A549 treated with dexamethasone at 1 μM for 4 hours (cell line): Measurements from ENCODE around the gene HNRNPUL2. TPM values are rescaled to one million over a fixed set of nuclear protein-coding genes. Genes with fewer than 3 reads are reported as not detected.

Source experiments
- total RNA-seq: library from RNA; stranded (reverse); fragments of 200-300 nt; extraction: Qiagen RNA extraction; gene quantifications from 5 replicates; pipeline ENCODE4 v1.2.3, GENCODE V29; 2022

HNRNPUL2 gene
- total RNA-seq: 40.5 to 45.2 TPM (median 43.3 TPM) in 5 replicates

GRCh38 chr11:62727165-62727871 lies at the start of gene HNRNPUL2:
Gene HNRNPUL2, minus strand, starts transcription at chr11:62727457. Its CDS starts 301 bp downstream, at chr11:62727156.

GRCh38 chr11:62771144-62772021 lies 44.1 kb upstream of the HNRNPUL2 start, which contains the start of gene TAF6L:
Gene TAF6L, plus strand, starts transcription at chr11:62771396. Its CDS starts 4,388 bp downstream, at chr11:62775784.

GRCh38 chr11:62753736-62754603 lies 26.7 kb upstream of the HNRNPUL2 start, which contains the start of gene ZBTB3:
Gene ZBTB3, minus strand, starts transcription at chr11:62754160. Its CDS starts 496 bp downstream, at chr11:62753664.

DNA sequence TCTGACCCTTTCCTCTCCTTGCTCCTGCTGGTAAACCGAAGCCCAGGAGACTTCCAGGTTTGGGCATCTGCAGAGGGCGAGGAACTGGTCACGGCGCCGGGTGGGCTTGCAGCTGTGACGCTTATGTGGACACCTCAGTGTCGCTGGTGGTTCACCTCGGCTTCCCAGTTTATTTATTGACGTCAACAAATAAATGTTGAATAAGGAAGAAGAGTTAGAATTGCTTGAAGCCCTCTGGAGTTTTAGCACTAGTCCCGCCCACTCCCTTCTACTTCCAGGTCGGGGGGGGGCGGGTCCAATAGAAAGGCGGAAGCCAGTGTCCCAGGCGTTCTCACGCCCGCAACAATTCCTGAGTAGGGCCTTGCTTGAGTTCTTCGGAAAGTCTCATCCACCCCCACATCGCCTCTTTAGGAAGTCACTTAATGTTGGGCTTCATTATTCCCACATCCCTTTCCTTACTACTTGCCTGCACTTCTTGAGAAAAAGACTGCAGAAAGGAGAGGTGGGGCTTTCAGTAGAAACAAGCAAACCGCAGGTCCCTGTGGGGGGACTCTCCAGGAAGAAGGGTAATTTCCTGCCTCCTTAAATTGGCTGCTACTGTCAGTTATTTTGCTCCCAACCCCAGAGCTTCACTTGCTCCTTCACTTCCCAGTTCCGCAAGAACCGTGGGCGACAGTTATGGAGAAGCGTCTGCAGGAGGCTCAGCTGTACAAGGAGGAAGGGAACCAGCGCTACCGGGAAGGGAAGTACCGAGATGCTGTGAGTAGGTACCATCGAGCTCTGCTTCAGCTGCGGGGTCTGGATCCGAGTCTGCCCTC lies 1.1 kb upstream of the HNRNPUL2 start, which contains the start of gene TTC9C:
Gene TTC9C, plus strand, starts transcription at position 316 of the 818 bp plus-strand sequence. Its CDS starts 363 bp downstream, at position 679.

DNA sequence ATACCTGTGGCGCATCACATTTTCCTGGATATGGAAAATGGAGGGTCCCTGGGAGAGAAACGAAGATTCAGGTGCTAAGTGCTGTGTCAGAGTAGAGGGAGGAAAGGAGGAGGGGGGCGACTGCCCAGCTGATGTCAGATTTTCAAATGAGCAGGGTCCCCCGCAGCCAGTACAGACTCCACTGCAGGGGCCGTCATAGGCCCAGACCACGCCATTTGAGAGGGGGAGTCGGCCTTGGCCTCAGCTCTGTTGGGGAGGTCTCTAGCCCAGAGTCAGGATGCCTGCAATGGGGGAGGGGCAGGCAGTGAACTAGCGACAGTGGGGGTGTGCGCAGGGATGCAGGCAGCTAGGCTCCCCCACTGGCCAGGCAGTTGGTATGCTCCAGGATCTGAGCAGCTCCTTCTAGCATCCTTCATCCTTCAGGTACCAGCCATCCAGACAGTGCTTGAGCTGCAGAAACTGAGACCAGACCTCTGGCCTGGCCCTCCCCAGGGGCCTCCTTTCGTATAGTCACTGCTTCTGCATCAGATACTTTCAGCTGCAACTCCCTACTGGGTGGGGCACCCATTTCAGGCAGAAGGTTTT lies 19.9 kb downstream of the HNRNPUL2 start, which contains the start of the genes BSCL2 and GNG3:
Gene BSCL2, minus strand, starts transcription at position 148 of the 585 bp plus-strand sequence. CDS start 229 bp downstream, outside the sequence.
Gene GNG3, plus strand, starts transcription at position 400 of the 585 bp plus-strand sequence. CDS start 620 bp downstream, outside the sequence.

GRCh38 chr11:62689421-62690183 lies 37.7 kb downstream of the HNRNPUL2 start, which contains the start of gene LRRN4CL:
Gene LRRN4CL, minus strand, starts transcription at chr11:62689530. Its CDS starts 1,022 bp downstream, at chr11:62688508.

GRCh38 chr11:62678770-62679696 lies 48.2 kb downstream of the HNRNPUL2 start, which contains the start of gene UBXN1:
Gene UBXN1, minus strand, starts transcription at chr11:62679073. Its CDS starts 150 bp downstream, at chr11:62678923.

DNA sequence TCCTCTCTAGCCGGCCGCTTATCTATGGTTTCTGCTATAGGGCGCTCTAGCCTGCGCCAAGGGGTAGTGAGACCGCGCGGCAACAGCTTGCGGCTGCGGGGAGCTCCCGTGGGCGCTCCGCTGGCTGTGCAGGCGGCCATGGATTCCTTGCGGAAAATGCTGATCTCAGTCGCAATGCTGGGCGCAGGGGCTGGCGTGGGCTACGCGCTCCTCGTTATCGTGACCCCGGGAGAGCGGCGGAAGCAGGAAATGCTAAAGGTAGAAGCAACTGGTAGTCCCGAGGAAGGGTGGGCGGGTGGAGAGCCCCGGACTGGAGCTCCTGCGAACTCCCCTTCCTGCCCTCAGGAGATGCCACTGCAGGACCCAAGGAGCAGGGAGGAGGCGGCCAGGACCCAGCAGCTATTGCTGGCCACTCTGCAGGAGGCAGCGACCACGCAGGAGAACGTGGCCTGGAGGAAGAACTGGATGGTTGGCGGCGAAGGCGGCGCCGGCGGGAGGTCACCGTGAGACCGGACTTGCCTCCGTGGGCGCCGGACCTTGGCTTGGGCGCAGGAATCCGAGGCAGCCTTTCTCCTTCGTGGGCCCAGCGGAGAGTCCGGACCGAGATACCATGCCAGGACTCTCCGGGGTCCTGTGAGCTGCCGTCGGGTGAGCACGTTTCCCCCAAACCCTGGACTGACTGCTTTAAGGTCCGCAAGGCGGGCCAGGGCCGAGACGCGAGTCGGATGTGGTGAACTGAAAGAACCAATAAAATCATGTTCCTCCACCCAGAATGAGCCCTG lies 55.5 kb downstream of the HNRNPUL2 start, which contains the start of the genes LBHD1 and UQCC3:
Gene LBHD1, minus strand, starts transcription at position 660 of the 782 bp plus-strand sequence. CDS start 2,236 bp downstream, outside the sequence.
Gene UQCC3, plus strand, starts transcription at position 66 of the 782 bp plus-strand sequence. Its CDS starts 73 bp downstream, at position 139.

GRCh38 chr11:62665075-62665598 lies 62.1 kb downstream of the HNRNPUL2 start, which contains the start of the genes C11orf98 and CSKMT:
Gene C11orf98, minus strand, starts transcription at chr11:62665210. Its CDS starts 41 bp downstream, at chr11:62665169.
Gene CSKMT, plus strand, starts transcription at chr11:62665312. Its CDS starts 568 bp downstream, at chr11:62665880.

Other genes starting within 250 kb of the HNRNPUL2 start
- gene AHNAK, start 180.7 kb downstream of the HNRNPUL2 start, total RNA-seq: 298 to 478 TPM (median 418 TPM) in 5 replicates
- gene EEF1G, start 153.6 kb downstream of the HNRNPUL2 start, total RNA-seq: 1,895 to 2,114 TPM (median 2,034 TPM) in 5 replicates
- 11.1 to 16.9 TPM (median 16.6 TPM) in 5 replicates for gene TUT1, start 135.9 kb downstream of the HNRNPUL2 start, total RNA-seq
- 83.2 to 93.3 TPM (median 89.9 TPM) in 5 replicates for gene MTA2, start 125.6 kb downstream of the HNRNPUL2 start, total RNA-seq
- gene EML3, start 114.7 kb downstream of the HNRNPUL2 start, total RNA-seq: 18.3 to 23.6 TPM (median 20.4 TPM) in 5 replicates
- 3.6 to 4.4 TPM (median 4.0 TPM) in 5 replicates for gene ROM1, start 114.2 kb downstream of the HNRNPUL2 start, total RNA-seq
- gene B3GAT3, start 105.5 kb downstream of the HNRNPUL2 start, total RNA-seq: 41.2 to 52.1 TPM (median 49.3 TPM) in 5 replicates
- gene GANAB, start 80.8 kb downstream of the HNRNPUL2 start, total RNA-seq: 221 to 274 TPM (median 265 TPM) in 5 replicates
- 15.9 to 21.7 TPM (median 21.2 TPM) in 5 replicates for gene INTS5, start 74.2 kb downstream of the HNRNPUL2 start, total RNA-seq
- 125 to 142 TPM (median 131 TPM) in 5 replicates for gene C11orf98, start 62.2 kb downstream of the HNRNPUL2 start, total RNA-seq
- gene CSKMT, start 62.1 kb downstream of the HNRNPUL2 start, total RNA-seq: 10.5 to 13.3 TPM (median 12.2 TPM) in 5 replicates
- 27.6 to 33.4 TPM (median 28.9 TPM) in 5 replicates for gene UQCC3, start 55.8 kb downstream of the HNRNPUL2 start, total RNA-seq
- gene LBHD1, start 55.2 kb downstream of the HNRNPUL2 start, total RNA-seq: 3.8 to 5.2 TPM (median 3.9 TPM) in 5 replicates
- 103 to 120 TPM (median 115 TPM) in 5 replicates for gene UBXN1, start 48.4 kb downstream of the HNRNPUL2 start, total RNA-seq
- gene LRRN4CL, start 37.9 kb downstream of the HNRNPUL2 start, total RNA-seq: 0.08 to 0.13 TPM (median 0.09 TPM) in 3 of 5 replicates, not detected in the others
- gene BSCL2, start 20.0 kb downstream of the HNRNPUL2 start, total RNA-seq: 59.4 to 73.9 TPM (median 62.6 TPM) in 5 replicates
- not detected in 5 replicates for gene GNG3, start 19.8 kb downstream of the HNRNPUL2 start, total RNA-seq
- gene TTC9C, start 1.0 kb upstream of the HNRNPUL2 start, total RNA-seq: 25.1 to 36.7 TPM (median 32.3 TPM) in 5 replicates
- gene ZBTB3, start 26.7 kb upstream of the HNRNPUL2 start, total RNA-seq: 1.5 to 2.2 TPM (median 1.8 TPM) in 5 replicates
- gene POLR2G, start 34.1 kb upstream of the HNRNPUL2 start, total RNA-seq: 156 to 166 TPM (median 160 TPM) in 5 replicates
- 9.1 to 14.5 TPM (median 12.5 TPM) in 5 replicates for gene TAF6L, start 43.9 kb upstream of the HNRNPUL2 start, total RNA-seq
- 67.1 to 85.0 TPM (median 82.1 TPM) in 5 replicates for gene TMEM179B, start 59.9 kb upstream of the HNRNPUL2 start, total RNA-seq
- gene TMEM223, start 64.5 kb upstream of the HNRNPUL2 start, total RNA-seq: 18.9 to 27.6 TPM (median 24.8 TPM) in 5 replicates
- 38.9 to 55.9 TPM (median 54.3 TPM) in 5 replicates for gene NXF1, start 78.0 kb upstream of the HNRNPUL2 start, total RNA-seq
- 17.7 to 24.7 TPM (median 22.9 TPM) in 5 replicates for gene STX5, start 104.6 kb upstream of the HNRNPUL2 start, total RNA-seq
- not detected in 5 replicates for gene TEX54, start 105.4 kb upstream of the HNRNPUL2 start, total RNA-seq
- 71.5 to 83.6 TPM (median 80.3 TPM) in 5 replicates for gene WDR74, start 112.1 kb upstream of the HNRNPUL2 start, total RNA-seq
- 823 to 905 TPM (median 883 TPM) in 5 replicates for gene SLC3A2, start 153.4 kb upstream of the HNRNPUL2 start, total RNA-seq
- 0.03 to 0.24 TPM (median 0.09 TPM) in 4 of 5 replicates, not detected in the other for gene CHRM1, start 193.9 kb upstream of the HNRNPUL2 start, total RNA-seq